PC-3 (cell line): ENCODE data around the gene TNP1. TPM values are rescaled to one million over a fixed set of nuclear protein-coding genes. Genes with fewer than 3 reads are reported as not detected.
A peak's percentile ranks its signal among the peaks of the same experiment; 100 is the strongest.

ENCODE experiments used
- ATAC-seq: fragments of 200-7000 bp; cut with Tn5 transposase; 2 replicates; pipeline ENCODE4 v1.9.1; 2020; ENCODE audit warnings: mild to moderate bottlenecking, moderate library complexity
- BruUV-seq: library from RNA; stranded (reverse); fragments of 400-500 nt; replicated peaks from 2 replicates; lab custom pipeline; 2021; lab: Mats Ljungman, UMichigan
- CTCF ChIA-PET: fragments of 300-600 bp; sonication (Branson Sonifier 250); formaldehyde crosslinking; loops from one replicate; lab custom pipeline; 2022; ENCODE audit warnings: antibody characterized with exemption; lab: Charles Lee
- POLR2A ChIA-PET: fragments of 300-600 bp; sonication (Branson Sonifier 250); formaldehyde crosslinking; loops from one replicate; lab custom pipeline; 2022; ENCODE audit warnings: antibody characterized with exemption; ENCODE audit not compliant: unreplicated experiment; lab: Charles Lee
- DNase-seq: peaks from one replicate; pipeline ENCODE4 v3.0.0-alpha.2; 2015
- H2AFZ ChIP-seq: fragments of 300-600 bp; sonication (generic); 2 replicates; pipeline ENCODE4 v1.6.0; 2016; ENCODE audit warnings: antibody characterized with exemption, low read length
- H3F3A ChIP-seq: fragments of 300-600 bp; sonication (generic); one replicate; pipeline ENCODE4 v1.6.0; 2017; ENCODE audit warnings: antibody characterized with exemption, low read length, control low read depth, mild to moderate bottlenecking; ENCODE audit not compliant: unreplicated experiment
- H3K27ac ChIP-seq: fragments of 300-600 bp; sonication (generic); 2 replicates; pipeline ENCODE4 v1.5.1; 2016; ENCODE audit warnings: mild to moderate bottlenecking, low read length
- H3K27me3 ChIP-seq: fragments of 300-600 bp; sonication (generic); 2 replicates; pipeline ENCODE4 v1.6.1; 2016; ENCODE audit warnings: low read length, mixed read lengths
- H3K36me3 ChIP-seq: fragments of 300-600 bp; sonication (generic); 2 replicates; pipeline ENCODE4 v1.6.1; 2016; ENCODE audit warnings: low read depth, mixed run types, low read length, mixed read lengths
- H3K4me1 ChIP-seq: fragments of 300-600 bp; sonication (generic); 2 replicates; pipeline ENCODE4 v1.5.1; 2016; ENCODE audit warnings: low read length; ENCODE audit not compliant: insufficient read depth
- H3K4me2 ChIP-seq: fragments of 300-600 bp; sonication (generic); 2 replicates; pipeline ENCODE4 v1.6.0; 2016; ENCODE audit warnings: low read length
- H3K4me3 ChIP-seq: fragments of 300-600 bp; sonication (generic); 2 replicates; pipeline ENCODE4 v1.5.1; 2016; ENCODE audit warnings: mild to moderate bottlenecking, low read length, mixed read lengths
- H3K79me2 ChIP-seq: fragments of 300-600 bp; sonication (generic); 2 replicates; pipeline ENCODE4 v1.6.1; 2017; ENCODE audit warnings: low read length, mixed read lengths
- H3K9ac ChIP-seq: fragments of 300-600 bp; sonication (generic); 2 replicates; pipeline ENCODE4 v1.6.0; 2016; ENCODE audit warnings: mild to moderate bottlenecking, low read length
- H3K9me2 ChIP-seq: fragments of 300-600 bp; sonication (generic); replicated peaks from 2 replicates; pipeline ENCODE4 v1.6.1; 2016; ENCODE audit warnings: mixed run types, low read length, mixed read lengths
- H3K9me3 ChIP-seq: fragments of 300-600 bp; sonication (generic); 2 replicates; pipeline ENCODE4 v1.6.1; 2016; ENCODE audit warnings: low read length, mixed read lengths
- H4K20me1 ChIP-seq: fragments of 300-600 bp; sonication (generic); 2 replicates; pipeline ENCODE4 v1.6.1; 2016; ENCODE audit warnings: low read length, mixed read lengths
- CTCF ChIP-seq: fragments of 300-600 bp; sonication (generic); conservative IDR thresholded peaks from 2 replicates; pipeline ENCODE4 v1.5.1; 2017; ENCODE audit warnings: antibody characterized with exemption, low read depth, mild to moderate bottlenecking, low read length
- EZH2 ChIP-seq: fragments of 300-600 bp; sonication (generic); IDR thresholded peaks from one replicate; pipeline ENCODE4 v1.6.1; 2017; ENCODE audit warnings: antibody characterized with exemption, mild to moderate bottlenecking, low read length; ENCODE audit not compliant: unreplicated experiment
- EZH2phosphoT487 ChIP-seq: fragments of 300-600 bp; sonication (generic); IDR thresholded peaks from 2 replicates; pipeline ENCODE4 v1.6.1; 2018; ENCODE audit warnings: mild to moderate bottlenecking, antibody characterized with exemption, low read length, borderline replicate concordance
- intact Hi-C: fragments of 100-400 bp; cut with micrococcal nuclease; formaldehyde crosslinking; loops from 2 replicates; pipeline ENCODE4 v1.9.0; 2023
- total RNA-seq: library from RNA; depleted of rRNA; stranded (reverse); fragments of >200 nt; gene quantifications from 2 replicates; pipeline ENCODE4 v1.2.3, GENCODE V29; 2014

TNP1 gene
- total RNA-seq, 1 experiment from 2014 or later: not detected

- Histone ChIP-seq H3K9me3 (no peaks in the 10 kb centered on the region), H3K9ac (no peak overlapping the region), H2AFZ (no peak overlapping the region), H4K20me1 (no peaks in the 10 kb centered on the region), H3K9me2 (no peaks in the 10 kb centered on the region), H3F3A (no peaks in the 10 kb centered on the region), H3K4me1 (no peaks in the 10 kb centered on the region), H3K4me3 (no peak overlapping the region), H3K27ac (no peak overlapping the region), H3K36me3 (no peaks in the 10 kb centered on the region), H3K27me3 (peaks cover 13% of the 10 kb centered on the region), H3K4me2 (no peak overlapping the region), H3K79me2 (no peaks in the 10 kb centered on the region)
- intact Hi-C loops: no loop called here
- ChIA-PET POLR2A (no interaction called here), CTCF (no interaction called here)
- TF ChIP-seq CTCF: no peak
- no peak for TF ChIP-seq EZH2phosphoT487
- no peak for TF ChIP-seq EZH2
- BruUV-seq: no TSS peak
- ATAC-seq: no peak
- DNase-seq: no peak
Observed at GRCh38 chr2:216858312-216858711, 1.6 kb downstream of the TNP1 start.

- H4K20me1 ChIP-seq: no peaks in the 10 kb centered on the region
- H3K4me1 ChIP-seq: no peaks in the 10 kb centered on the region
- H3K27me3 ChIP-seq: peaks cover 14% of the 10 kb centered on the region
- no peak for ATAC-seq
- TF ChIP-seq EZH2 (no peak), EZH2phosphoT487 (no peak), CTCF (no peak)
- no peak overlapping the region for H3K4me3 ChIP-seq
- no peak overlapping the region for H3K27ac ChIP-seq
- H3F3A ChIP-seq: no peaks in the 10 kb centered on the region
- POLR2A ChIA-PET: no interaction called here
- no peaks in the 10 kb centered on the region for H3K9me2 ChIP-seq
- H3K9ac ChIP-seq: no peak overlapping the region
- intact Hi-C loops: no loop called here
- no peaks in the 10 kb centered on the region for H3K79me2 ChIP-seq
- no peaks in the 10 kb centered on the region for H3K36me3 ChIP-seq
- H3K9me3 ChIP-seq: no peaks in the 10 kb centered on the region
- H3K4me2 ChIP-seq: no peak overlapping the region
- no peak overlapping the region for H2AFZ ChIP-seq
- BruUV-seq: no TSS peak
- CTCF ChIA-PET: no interaction called here
- peak; percentile 26 for DNase-seq
Observed at GRCh38 chr2:216857131-216857550, 2.7 kb downstream of the TNP1 start.

GRCh38 chr2:216856406-216857065, 3.3 kb downstream of the TNP1 start:
- Histone ChIP-seq H3K9me3 (no peaks in the 10 kb centered on the region), H3K79me2 (no peaks in the 10 kb centered on the region), H3K4me1 (no peaks in the 10 kb centered on the region), H3K4me2 (no peak overlapping the region), H3K9me2 (no peaks in the 10 kb centered on the region), H3F3A (no peaks in the 10 kb centered on the region), H3K9ac (no peak overlapping the region), H4K20me1 (no peaks in the 10 kb centered on the region), H3K27me3 (peaks cover 8% of the 10 kb centered on the region; the same call in 1 of the 2 replicates), H2AFZ (no peak overlapping the region), H3K4me3 (no peak overlapping the region), H3K27ac (no peak overlapping the region), H3K36me3 (no peaks in the 10 kb centered on the region)
- TF ChIP-seq EZH2: no peak
- TF ChIP-seq CTCF: no peak
- TF ChIP-seq EZH2phosphoT487: no peak
- ATAC-seq (no peak), DNase-seq (no peak)
- POLR2A ChIA-PET: no interaction called here
- CTCF ChIA-PET: no interaction called here
- intact Hi-C loops: no loop called here
- BruUV-seq: no TSS peak
